Measurements from ENCODE around the gene RANBP10. TPM values are rescaled to one million over a fixed set of nuclear protein-coding genes. Genes with fewer than 3 reads are reported as not detected.

RANBP10 gene
- total and polyA plus RNA-seq, 2 of the 8 experiments (the other 6 are each of a cell fraction or from before 2014, with no cell fraction given) = 14.2 to 16.8 TPM

DNA sequence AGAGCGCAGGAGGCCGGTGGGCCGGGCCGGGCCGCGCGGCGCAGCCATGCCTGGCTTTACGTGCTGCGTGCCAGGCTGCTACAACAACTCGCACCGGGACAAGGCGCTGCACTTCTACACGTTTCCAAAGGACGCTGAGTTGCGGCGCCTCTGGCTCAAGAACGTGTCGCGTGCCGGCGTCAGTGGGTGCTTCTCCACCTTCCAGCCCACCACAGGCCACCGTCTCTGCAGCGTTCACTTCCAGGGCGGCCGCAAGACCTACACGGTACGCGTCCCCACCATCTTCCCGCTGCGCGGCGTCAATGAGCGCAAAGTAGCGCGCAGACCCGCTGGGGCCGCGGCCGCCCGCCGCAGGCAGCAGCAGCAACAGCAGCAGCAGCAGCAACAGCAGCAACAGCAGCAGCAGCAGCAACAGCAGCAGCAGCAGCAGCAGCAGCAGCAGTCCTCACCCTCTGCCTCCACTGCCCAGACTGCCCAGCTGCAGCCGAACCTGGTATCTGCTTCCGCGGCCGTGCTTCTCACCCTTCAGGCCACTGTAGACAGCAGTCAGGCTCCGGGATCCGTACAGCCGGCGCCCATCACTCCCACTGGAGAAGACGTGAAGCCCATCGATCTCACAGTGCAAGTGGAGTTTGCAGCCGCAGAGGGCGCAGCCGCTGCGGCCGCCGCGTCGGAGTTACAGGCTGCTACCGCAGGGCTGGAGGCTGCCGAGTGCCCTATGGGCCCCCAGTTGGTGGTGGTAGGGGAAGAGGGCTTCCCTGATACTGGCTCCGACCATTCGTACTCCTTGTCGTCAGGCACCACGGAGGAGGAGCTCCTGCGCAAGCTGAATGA lies 36.4 kb upstream of the RANBP10 start:
- Histone ChIP-seq H2BK120ac (replicated peaks; ENCODE audit: low read depth, low read length) (no peak overlapping the region), H2AK5ac (ENCODE audit: low read depth, low read length) (no peak overlapping the region), H2BK12ac (ENCODE audit: low read depth, low read length) (peak overlapping the region; percentile 87; the same call in 1 of the 2 replicates), H4K20me1 (replicated peaks in 1 of 2; ENCODE audit: control insufficient read depth in 1 of 2, insufficient read depth in 2 of 2, low read length in 2 of 2) (peaks cover 14 to 17% of the 10 kb centered on the region in 2 experiments), H3K4me1 (replicated peaks in 1 of 4; ENCODE audit: control insufficient read depth in 3 of 4, insufficient read depth in 4 of 4, low read length in 3 of 4) (peaks cover 8 to 32% (median 17%) of the 10 kb centered on the region in 4 experiments), H3K23me2 (ENCODE audit: low read depth, low read length) (peaks cover 18% of the 10 kb centered on the region), H2BK5ac (ENCODE audit: low read depth, low read length) (peak overlapping the region; percentile 94), H3K9me3 (ENCODE audit: insufficient read depth in 2 of 2, low read depth in 1 of 2, low read length in 1 of 2) (no peaks in the 10 kb centered on the region), H3K4me3 (ENCODE audit: extremely low read depth in 1 of 4, insufficient read depth in 2 of 4, low read depth in 3 of 4, low read length in 4 of 4) (peak overlapping the region; percentile 84 to 97 (median 95)), H3K79me2 (ENCODE audit: control insufficient read depth in 1 of 2, insufficient read depth in 2 of 2, low read length in 2 of 2) (peaks cover 3 to 33% of the 10 kb centered on the region in 2 experiments), H3K27ac (ENCODE audit: low read depth, low read length) (peak overlapping the region; percentile 97; the same call in 1 of the 2 replicates), H3K4me2 (ENCODE audit: insufficient read depth in 1 of 2, low read depth in 2 of 2, low read length in 2 of 2) (peak overlapping the region; percentile 91 to 94), H3K79me1 (ENCODE audit: low read depth, low read length) (peaks cover 10% of the 10 kb centered on the region), H4K5ac (ENCODE audit: insufficient read length, low read depth, low read length) (peak overlapping the region; percentile 89), H2BK15ac (ENCODE audit: low read length) (peak overlapping the region; percentile 97; the same call in 1 of the 2 replicates), H2BK20ac (ENCODE audit: low read length) (no peak overlapping the region), H3K23ac (ENCODE audit: insufficient read length) (no peak overlapping the region), H4K8ac (ENCODE audit: extremely low read depth, insufficient read depth, low read length) (peak overlapping the region; percentile 98), H3K27me3 (replicated peaks in 1 of 4; ENCODE audit: control insufficient read depth in 3 of 4, extremely low read depth in 1 of 4, insufficient read depth in 3 of 4, low read length in 3 of 4) (no peaks in the 10 kb centered on the region), H3K9ac (replicated peaks in 1 of 4; ENCODE audit: extremely low read depth in 1 of 4, low read depth in 3 of 4, low read length in 3 of 4) (peak overlapping the region; percentile 35 to 89 (median 80)), H3K18ac (ENCODE audit: extremely low read depth, low read length) (peak overlapping the region; percentile 94), H2AFZ (ENCODE audit: low read length) (peak overlapping the region; percentile 86; the same call in 1 of the 2 replicates), H4K91ac (replicated peaks; ENCODE audit: insufficient read length, low read length) (peak overlapping the region; percentile 75), H3K4ac (replicated peaks; ENCODE audit: insufficient read length, low read depth, low read length) (no peak overlapping the region), H3K14ac (ENCODE audit: insufficient read length) (no peak overlapping the region), H3K36me3 (ENCODE audit: control insufficient read depth in 2 of 4, insufficient read depth in 4 of 4, low read length in 3 of 4) (no peaks in the 10 kb centered on the region), H3K56ac (replicated peaks; ENCODE audit: insufficient read length, low read depth, low read length) (peak overlapping the region; percentile 78)
- 3% methylated on average over 66 of the region's 67 CpGs; no CpG with 5 or more reads in 1 of the 2 experiments for WGBS, 2 experiments (ENCODE audit: extremely low coverage in 1 of 2, insufficient coverage in 1 of 2, insufficient read length in 1 of 2, insufficient replicate concordance in 2 of 2, low coverage in 1 of 2, low lambda C conversion rate in 2 of 2, missing lambda C conversion rate in 1 of 2)
- ChIA-PET CTCF (ENCODE audit: partially characterized antibody) (interaction anchor here (0.5 to 10.2 kb wide), 16 partner anchors 9 to 176 kb away, joined by 3 to 123 read pairs (median 4); partner anchors contain the start of genes C16orf86 and ENKD1), POLR2A (ENCODE audit: partially characterized antibody) (interaction anchor here (0.7 to 11.7 kb wide), 8 partner anchors 9 to 123 kb away, joined by 3 to 100 read pairs (median 3); partner anchors contain the start of gene GFOD2)
- FAIRE-seq = no peak
- peak in 1 of 2 experiments; percentile 73 for DNase-seq (ENCODE audit: low read depth in 1 of 2, low spot score in 2 of 2)
- TF ChIP-seq KDM4A (IDR thresholded peaks at IDR 0.05; ENCODE audit: low read depth, low read length, severe bottlenecking) (peak; percentile 1), SRF (IDR thresholded peaks at IDR 0.05; ENCODE audit: low read depth, low read length) (0 out of 2 replicates have a peak, but pooled peaks have one; percentile 19), JUN (IDR thresholded peaks at IDR 0.05; ENCODE audit: low read depth, low read length) (no peak), KDM5A (IDR thresholded peaks at IDR 0.05; ENCODE audit: low read length) (no peak), NRF1 (IDR thresholded peaks at IDR 0.05; ENCODE audit: low read depth, low read length) (peak; percentile 13; the same call in 1 of the 2 replicates)
- TF ChIP-seq, protein P1, sequence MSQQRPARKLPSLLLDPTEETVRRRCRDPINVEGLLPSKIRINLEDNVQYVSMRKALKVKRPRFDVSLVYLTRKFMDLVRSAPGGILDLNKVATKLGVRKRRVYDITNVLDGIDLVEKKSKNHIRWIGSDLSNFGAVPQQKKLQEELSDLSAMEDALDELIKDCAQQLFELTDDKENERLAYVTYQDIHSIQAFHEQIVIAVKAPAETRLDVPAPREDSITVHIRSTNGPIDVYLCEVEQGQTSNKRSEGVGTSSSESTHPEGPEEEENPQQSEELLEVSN (IDR thresholded peaks at IDR 0.05) = 0 out of 2 replicates have a peak, but pooled peaks have one; percentile 36
- TF ChIP-seq, protein P2, sequence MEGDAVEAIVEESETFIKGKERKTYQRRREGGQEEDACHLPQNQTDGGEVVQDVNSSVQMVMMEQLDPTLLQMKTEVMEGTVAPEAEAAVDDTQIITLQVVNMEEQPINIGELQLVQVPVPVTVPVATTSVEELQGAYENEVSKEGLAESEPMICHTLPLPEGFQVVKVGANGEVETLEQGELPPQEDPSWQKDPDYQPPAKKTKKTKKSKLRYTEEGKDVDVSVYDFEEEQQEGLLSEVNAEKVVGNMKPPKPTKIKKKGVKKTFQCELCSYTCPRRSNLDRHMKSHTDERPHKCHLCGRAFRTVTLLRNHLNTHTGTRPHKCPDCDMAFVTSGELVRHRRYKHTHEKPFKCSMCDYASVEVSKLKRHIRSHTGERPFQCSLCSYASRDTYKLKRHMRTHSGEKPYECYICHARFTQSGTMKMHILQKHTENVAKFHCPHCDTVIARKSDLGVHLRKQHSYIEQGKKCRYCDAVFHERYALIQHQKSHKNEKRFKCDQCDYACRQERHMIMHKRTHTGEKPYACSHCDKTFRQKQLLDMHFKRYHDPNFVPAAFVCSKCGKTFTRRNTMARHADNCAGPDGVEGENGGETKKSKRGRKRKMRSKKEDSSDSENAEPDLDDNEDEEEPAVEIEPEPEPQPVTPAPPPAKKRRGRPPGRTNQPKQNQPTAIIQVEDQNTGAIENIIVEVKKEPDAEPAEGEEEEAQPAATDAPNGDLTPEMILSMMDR (IDR thresholded peaks at IDR 0.05; ENCODE audit: control extremely low read depth in 1 of 3, insufficient read depth in 1 of 3, low read depth in 1 of 3, low read length in 3 of 3) = peak; percentile 34 to 49 (median 43)
